MV-4-11 (cell line): ENCODE data around the gene DCTPP1.
A peak's percentile ranks its signal among the peaks of the same experiment; 100 is the strongest.

ENCODE experiments used
- DNase-seq: peaks from one replicate; lab custom pipeline; 2025; lab: John Stamatoyannopoulos, UW

DCTPP1 gene

DNA sequence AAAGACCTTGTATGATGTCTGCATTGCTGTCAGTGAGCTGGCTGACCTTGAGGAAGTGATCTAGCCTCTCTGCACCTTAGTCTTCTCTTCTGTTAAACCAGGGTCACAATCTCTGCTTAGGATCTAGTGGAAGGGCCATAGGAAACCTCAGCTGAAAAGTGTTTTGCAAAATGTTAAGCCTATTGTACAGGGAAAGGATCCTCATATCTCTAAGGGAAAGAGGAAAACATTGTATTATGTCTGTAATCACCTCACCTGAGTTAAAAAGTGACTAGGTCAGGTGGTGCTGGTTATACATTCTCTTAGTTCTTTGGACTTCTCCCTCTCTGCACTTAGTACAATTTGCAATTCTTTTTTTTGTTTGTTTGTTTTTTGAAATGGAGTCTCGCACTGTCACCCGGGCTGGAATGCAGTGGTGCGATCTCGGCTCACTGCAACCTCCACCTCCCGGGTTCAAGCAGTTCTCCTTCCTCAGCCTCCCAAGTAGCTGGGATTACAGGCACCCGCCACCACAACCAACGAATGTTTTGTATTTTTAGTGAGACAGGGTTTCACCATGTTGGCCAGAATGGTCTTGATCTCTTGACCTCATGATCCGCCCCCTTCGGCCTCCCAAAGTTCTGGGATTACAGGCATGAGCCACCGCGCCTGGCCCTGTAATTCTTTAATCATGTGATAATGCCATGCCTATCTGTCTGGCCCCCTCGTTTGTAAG, 17.8 kb upstream of the DCTPP1 start:
- DNase-seq: no peak

DNA sequence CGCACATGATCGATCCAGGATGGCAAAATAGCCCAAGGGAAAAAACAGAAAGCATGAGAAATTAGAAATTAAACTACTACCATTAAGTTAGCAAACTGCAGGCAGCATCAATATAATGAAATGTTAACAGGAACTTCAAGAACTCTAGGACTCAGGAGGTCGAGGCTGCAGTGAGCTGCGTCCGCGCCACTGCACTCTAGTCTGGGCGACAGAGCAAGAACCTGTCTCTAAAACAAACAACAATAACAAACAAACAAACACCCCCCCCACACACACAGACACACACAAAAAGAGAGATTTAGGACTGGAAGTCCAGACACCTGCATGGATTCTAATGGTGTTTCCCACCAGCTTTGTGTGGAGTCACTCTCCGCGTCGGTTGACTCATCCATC, 16.4 kb upstream of the DCTPP1 start:
- no peak for DNase-seq

DNA sequence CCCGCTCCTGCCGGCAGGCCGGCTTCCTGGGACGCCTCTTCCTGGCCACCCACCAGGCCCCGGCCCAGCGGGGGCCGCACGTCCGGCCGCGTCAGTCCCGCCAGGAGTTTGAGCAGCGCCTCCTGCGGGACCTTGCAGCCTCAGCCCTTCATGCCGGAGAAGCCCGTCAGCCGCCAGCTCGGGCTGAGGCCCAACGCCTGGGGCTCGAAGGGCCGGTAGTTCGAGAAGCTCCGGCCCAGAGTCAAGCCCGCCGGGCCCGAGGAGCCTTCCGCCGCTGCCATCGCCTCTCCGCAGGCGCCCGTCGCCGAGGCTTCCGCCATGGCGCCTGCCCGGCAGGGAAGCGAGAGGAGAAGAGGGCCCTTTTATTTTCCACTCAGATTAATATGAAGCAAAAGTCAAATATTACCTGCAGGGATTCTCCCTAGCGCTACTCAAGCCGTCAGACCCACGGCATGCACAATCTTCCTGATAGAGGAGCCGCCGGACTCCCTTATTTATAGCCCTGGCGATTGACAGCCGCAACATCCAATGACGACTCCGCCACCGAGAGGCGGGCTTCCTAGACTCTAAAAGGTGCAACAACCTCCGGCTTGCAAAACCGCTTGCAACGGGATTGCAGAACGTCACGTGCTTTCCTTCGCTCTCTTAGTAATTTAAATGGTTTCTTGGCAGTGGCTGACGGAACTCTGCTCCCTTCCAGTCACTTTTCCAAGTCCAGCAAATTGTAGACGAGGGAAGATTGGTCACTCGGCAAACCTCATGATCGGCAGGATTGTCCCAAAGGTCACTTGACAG, 15.8 kb upstream of the DCTPP1 start, which contains the start of gene SEPHS2:
SEPHS2 (minus strand) TSS at position 467 of the 795 bp plus-strand sequence; CDS start at position 320, 147 bp downstream.
- DNase-seq: peak; percentile 99

DNA sequence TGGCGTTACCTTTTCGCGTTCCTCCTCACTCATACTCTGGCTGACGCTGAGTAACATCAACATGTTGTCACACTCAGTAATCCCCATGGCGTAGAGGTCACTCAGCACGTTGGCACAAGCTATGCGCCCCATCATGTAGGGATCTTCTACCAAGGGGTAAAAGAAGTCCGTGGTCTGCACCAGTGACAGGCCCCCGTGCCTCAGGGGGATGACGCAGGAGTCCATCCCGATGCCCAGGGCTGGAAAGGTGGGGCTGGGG, 15.2 kb upstream of the DCTPP1 start:
- DNase-seq: no peak

DNA sequence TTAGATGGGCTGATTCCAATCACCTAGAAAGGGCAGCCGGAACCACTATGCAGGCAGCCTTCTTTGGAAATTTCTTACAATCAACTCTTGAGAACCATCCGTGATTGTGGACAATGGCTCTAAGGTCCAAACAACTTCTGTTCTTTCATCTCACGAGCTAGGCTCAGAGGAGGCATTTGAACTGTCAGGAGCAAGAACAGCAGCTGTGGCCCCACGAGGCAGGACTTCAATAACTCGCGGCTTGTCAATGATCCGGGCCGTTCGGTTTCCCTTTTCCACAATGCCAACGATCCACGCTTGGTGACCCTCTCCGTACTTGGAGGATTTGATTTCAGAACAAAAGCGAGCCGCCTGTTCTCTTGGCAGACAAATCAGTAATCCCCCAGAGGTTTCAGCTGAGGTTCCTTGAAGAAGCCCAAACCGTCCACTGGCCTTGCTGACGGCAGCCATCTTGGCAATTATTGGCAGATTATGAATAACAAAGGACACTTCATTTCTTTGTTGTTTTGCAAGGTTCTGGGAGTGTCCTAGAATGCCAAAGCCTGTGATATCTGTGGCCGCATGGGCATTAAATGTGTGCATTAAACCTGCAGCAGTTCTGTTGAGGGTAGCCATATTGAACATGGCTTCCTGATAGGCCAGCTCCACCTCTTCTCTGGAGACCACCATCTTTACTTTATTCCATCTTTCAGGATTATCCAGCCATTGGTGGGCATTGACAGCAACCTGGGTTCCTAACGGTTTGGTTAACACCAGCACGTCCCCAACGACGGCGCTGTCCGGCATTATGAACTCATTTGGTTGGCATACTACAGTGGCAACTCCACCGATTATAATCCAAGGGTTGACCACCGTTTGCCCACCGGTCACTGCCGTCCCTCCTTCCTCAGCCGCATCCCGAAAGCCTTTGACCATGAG, 14.7 kb upstream of the DCTPP1 start:
- no peak for DNase-seq

DNA sequence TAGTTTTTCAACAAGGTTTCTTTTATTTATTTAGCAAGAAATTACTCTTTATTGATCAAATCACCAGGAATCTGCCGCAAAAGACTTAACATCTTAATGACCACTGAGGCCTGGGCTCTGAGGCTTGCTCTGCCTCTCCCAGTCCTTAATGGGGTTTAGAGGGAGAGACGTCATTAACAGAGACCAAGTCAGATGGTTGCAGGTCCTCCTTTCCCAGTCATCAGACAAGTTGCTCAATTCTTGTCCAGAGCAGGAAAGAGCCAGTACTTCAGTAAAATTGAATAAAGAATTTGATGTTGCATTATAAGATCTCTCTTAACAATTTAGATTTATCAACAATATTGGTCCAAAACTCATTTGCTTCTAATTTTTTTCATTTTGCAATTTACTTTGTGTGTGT, 13.8 kb upstream of the DCTPP1 start:
- DNase-seq: no peak

DNA sequence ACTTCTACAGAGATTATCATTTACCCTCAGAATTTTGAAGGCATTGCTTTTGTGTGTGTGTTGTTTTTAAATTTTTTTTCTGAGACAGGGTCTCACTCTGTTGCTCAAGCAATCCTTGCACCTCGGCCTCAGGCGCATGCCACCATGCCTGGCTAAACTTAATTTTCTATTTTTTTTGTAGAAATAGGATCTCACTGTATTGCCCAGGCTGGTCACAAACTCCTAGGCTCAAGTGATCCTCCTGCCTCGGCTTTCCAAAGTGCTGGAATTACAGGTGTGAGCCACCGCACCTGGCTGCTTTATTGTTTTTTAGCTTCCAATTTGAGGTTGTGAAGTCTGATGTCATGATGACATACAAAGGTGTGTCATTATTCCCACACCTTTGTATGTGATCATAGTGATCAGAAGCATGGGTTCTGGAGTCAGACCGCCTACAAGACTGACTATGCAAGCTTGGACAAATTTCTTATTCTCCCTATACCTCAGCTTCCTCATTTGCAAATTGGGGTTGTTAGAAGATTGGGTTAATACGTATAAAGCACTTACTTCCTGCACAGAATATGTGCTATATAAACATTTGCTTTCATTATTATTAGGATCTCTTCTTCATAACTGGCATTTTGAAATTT, 10.0 kb upstream of the DCTPP1 start:
- DNase-seq: peak; percentile 34

DNA sequence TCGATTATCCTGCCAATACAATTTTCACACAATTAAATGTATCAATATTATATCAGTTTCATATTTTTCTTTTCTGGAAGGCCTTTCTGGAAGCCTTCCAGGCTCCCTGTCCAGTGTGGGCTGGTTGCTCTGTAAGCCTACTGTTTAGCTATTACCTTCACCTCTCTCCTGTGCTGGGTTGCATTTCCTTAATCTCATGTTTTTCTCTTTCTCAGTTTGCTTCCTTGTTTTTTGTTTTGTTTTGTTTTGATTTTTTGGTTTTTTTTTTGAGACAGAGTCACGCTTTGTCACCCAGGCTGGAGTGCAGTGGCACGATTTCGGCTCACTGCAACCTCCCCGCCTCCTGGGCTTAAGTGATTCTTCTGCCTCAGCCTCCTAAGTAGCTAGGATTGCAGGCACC, 9.0 kb upstream of the DCTPP1 start:
- DNase-seq: no peak

DNA sequence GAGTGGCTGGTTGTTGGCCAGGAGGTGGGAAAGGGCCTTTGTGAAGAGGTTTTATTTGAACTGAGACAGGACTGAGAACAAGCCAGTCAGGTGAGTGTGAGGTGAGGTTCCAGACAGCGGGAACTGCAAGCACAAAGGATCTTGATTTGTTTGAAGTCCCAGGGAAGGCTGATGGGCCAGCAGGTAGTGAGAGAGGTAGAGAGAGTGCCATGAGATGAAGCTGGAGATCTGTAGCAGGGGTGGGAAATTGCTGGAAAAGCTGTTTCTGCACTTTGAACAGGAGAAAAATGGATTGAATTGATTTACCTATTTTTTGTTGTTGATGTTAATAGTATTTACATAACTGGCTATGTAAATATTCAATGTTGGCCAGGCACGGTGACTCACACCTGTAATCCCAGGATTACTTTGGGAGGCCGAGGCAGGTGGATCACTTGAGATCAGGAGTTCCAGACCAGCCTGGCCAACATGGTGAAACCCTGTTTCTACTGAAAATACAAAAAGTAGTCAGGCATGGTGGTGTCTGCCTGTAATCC, 7.7 kb upstream of the DCTPP1 start:
- DNase-seq: no peak

DNA sequence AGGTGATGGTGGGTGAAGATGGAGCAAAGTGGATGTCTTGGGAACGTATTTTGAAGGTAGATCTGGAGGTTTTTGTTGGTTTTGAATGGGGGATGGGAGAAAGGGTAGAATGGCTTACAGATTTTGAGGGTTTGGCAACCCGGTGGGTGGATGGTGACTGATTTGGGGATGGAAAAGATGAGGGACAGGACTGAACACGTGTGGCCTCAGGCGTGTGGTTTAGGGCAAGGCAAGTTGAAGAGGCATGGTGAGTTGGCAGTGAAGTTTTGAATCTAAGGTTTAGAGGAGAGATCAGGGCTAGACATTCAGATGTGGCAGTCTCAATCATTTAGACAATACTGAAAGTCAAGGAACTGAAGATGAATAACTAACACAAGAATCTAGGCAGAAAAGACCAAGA, 5.0 kb upstream of the DCTPP1 start:
- DNase-seq: no peak

DNA sequence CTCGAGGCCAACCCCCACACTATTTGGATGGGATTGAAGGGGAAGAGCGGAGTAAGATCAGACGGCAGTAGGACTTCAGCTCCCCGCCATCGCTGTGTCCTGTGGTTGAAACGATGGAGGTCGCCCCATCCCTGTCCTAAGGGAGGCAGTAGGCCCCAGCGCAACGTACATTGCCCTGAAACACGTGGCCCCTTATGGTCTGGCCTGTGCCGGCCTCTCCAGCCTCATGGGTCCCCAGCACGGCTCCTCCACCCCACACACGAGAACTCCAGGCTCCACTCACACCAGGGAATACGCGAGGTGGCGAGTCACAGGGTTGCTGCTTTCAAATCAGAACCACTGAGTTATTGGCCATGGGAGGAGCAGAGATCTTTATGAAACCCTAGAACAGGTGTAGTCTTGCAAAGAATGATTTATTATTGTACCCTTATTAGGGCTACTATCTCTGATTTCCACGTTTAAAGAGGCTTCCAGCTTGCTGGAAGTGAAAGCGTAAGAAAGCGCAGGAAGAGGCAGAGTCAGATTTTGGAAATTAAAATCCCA, 669 bp upstream of the DCTPP1 start:
- DNase-seq: peak; percentile 77

DNA sequence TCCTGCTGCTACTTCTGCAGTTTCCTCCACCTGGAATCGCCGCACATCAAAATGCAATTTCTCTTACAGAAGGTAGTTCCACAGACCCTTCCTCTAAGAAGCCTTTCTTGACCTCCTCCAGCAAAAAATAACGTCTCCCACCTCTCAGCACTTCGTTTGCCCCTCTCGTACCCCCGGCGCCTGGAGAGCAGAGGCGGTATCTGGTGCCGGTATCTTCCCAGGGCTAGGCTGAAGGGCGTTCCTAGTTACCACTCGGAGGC, 482 bp downstream of the DCTPP1 start:
- DNase-seq: no peak

DNA sequence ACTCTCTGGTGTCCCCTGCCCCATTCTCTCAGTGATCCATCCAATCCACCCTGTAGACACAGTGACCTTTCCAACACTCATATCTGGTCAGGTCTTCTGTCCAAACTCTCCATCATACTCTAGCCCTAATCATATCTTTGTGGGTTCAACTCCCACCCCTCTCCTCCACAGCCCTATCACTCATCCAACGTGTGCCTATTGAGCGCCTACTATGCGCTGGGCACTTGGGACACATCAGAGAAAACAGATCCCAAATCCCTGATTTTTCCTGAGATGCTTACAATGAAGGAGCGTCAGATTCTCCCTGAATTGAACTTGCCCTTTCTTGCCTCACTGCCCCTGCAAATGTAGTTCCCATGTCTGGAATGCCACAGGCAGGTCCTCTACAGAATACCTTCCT, 1.8 kb downstream of the DCTPP1 start:
- DNase-seq: no peak

DNA sequence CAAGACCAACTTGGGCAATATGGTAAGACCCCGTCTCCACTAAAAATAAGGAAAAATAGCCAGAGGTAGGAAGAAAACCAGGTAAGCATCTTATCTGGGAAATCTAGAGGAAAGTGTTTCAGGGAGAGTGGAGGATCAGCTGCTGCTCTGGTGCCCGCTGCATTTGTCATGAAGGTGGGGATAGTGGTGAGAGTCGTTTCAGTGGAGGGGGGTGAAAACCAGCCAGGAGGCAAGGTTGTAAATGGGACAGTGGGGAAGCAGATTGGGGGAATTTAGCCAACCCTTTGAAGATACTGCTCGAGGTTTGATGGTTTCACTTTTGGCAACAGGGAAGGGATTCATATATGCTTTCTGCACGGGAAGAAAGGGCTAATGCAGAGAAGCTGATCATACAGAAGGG, 8.8 kb downstream of the DCTPP1 start:
- no peak for DNase-seq

DNA sequence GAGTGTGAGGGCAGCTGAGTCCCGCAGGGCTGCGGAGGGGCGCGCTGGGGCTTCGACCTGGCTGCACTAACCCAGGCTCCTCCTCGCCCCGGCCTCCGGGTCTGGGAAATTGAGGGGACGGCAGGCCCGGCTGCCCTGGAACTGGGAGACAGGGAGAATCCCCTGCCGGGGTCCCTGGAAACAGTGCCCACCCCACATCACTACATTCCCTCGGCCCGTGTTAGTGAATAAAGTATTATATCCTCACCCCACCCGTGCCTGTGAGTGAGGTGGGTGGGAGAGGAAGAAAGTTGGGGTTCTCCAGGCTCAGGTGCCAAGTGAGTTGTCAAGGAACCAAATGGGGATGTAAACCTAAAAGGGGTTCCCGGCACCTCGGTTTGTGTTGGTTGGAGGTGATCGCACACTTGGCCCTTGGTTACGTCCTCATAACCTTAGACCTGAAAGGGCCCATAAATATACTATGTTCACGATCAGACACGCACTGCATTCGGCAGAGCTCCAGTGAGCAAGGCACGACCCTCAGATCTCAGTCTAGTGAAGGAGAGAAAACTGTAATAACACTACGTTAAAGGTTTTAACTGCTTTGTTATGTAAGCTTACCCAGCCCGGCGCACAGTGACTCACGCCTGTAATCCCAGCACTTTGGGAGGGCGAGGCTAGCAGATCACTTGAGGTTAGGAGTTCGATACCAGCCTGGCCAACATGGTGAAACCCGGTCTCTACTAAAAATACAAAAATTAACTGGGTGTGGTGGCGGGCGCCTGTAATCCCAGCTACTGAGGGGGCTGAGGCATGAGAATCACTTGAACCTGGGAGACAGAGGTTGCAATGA, 11.3 kb downstream of the DCTPP1 start:
- DNase-seq: peak; percentile 78

DNA sequence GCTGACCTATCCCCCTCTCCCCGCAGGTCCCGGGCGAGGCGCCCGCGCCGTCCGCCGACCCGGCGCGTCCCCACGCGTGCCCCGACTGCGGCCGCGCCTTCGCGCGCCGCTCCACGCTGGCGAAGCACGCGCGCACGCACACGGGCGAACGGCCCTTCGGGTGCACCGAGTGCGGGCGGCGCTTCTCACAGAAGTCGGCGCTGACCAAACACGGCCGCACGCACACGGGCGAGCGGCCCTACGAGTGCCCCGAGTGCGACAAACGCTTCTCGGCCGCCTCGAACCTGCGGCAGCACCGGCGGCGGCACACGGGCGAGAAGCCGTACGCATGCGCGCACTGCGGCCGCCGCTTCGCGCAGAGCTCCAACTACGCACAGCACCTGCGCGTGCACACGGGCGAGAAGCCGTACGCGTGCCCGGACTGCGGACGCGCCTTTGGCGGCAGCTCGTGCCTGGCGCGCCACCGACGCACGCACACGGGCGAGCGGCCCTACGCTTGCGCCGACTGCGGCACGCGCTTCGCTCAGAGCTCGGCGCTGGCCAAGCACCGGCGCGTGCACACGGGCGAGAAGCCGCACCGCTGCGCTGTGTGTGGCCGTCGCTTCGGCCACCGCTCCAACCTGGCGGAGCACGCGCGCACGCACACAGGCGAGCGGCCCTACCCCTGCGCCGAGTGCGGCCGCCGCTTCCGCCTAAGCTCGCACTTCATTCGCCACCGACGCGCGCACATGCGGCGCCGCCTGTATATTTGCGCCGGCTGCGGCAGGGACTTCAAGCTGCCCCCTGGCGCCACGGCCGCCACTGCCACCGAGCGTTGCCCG, 12.1 kb downstream of the DCTPP1 start:
- DNase-seq: peak; percentile 93

DNA sequence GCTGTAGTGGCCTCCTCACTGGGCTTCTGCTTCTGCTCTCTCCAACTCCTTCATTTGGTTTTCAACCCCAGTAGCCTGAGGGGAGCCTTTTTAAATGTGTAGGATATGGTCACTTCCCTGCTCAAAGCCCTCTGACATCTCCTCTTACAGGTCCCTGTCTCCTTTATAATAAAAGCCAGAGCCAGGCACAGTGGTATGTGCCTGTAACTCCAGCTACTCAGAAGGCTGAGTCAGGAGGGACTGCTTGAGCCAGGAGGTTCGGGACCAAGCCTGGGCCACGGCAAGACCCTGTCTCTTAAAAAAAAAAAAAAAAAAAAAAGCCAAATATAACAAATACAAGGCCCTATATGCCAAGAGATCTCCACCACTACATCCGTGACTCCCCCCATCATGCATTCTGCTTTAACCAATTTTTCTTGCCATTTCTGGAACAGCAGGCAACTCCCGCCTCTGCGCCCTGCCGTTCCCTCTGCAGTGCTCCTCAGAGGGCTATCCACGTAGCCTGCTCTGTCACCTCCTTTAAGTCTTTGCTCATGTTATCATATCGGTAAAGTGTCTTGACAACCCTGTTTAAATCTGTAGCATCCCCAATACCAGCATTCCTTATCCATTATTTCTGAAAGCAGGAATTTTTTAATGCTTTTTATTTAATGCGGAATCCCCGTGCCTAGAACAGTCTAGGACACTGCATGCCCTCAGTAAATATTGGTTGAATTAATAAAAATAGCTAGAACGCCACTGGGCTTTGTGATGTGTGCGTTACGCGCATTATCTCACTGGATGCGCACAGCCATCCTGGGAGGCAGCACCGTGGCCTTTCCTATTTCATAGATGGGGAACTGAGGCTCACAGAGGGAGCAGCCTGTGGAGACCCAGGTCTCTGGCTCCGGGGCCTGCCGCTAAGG, 13.0 kb downstream of the DCTPP1 start:
- DNase-seq: no peak

DNA sequence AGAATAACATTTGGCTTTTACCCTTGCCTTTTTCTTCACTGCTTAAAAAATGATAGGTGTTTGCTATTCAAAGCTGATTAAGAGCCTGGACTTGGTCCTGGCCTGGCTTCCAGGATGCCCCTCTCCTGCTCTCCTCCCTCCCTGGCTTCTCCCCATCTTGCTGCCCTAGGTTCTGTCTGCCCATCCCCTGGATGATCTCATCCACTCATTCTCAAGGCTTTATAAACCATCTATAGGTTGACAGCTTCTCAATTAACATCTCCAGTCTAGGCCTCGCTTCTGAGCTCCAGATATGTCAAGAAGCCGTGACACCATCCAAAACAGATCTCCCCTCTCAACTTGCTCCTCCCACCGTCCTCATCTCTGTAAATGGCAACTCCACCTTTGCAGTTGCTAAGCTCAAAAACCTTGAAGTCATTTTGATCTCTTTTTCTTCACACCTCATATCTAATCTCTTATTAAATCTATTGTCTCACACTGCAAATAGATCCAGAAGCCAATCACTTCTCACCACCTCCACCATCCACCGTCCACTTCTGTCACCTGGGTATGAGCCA, 13.7 kb downstream of the DCTPP1 start:
- no peak for DNase-seq

DNA sequence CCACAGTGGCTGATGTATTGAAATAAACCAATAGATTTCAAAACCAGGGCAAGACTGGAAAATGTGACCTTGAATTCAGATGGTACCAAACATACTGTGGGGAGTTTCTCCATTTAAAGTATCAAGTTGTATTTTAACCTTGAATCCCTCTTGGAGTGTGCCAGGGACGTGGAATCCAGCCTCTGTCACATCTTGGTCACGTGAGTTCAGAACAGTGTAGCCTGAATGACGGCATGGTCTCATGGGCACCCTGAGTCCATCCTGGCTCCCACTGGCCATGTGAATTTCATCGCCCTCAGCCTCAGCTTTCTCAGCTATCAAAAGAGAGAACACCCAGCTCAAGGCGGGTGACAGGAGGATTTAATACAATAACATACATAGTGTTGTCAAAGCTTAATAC, 15.7 kb downstream of the DCTPP1 start:
- no peak for DNase-seq
